Nephron (organoid): ENCODE data around the gene SNRPB.
A peak's percentile ranks its signal among the peaks of the same experiment; 100 is the strongest.

Source experiments
- H3K27ac Mint-ChIP-seq, 3 experiments: 2 replicates each; pipeline ENCODE4 v1.8.0; 2020; ENCODE audit warnings: mixed read lengths in 3 of 3, mild to moderate bottlenecking in 2 of 3, moderate library complexity in 1 of 3
- H3K27me3 Mint-ChIP-seq: 2 replicates; pipeline ENCODE4 v1.8.0; 2021; ENCODE audit warnings: low read depth, mild to moderate bottlenecking, moderate library complexity, mixed read lengths
- H3K36me3 Mint-ChIP-seq: 2 replicates; pipeline ENCODE4 v1.8.0; 2020; ENCODE audit warnings: low read depth, mixed read lengths
- H3K4me1 Mint-ChIP-seq: 2 replicates; pipeline ENCODE4 v1.8.0; 2020; ENCODE audit warnings: mixed read lengths
- H3K4me3 Mint-ChIP-seq, 3 experiments: 2 replicates each; pipeline ENCODE4 v1.8.0; 2020; ENCODE audit warnings: mild to moderate bottlenecking in 3 of 3, mixed read lengths in 3 of 3, moderate library complexity in 2 of 3
- H3K9me3 Mint-ChIP-seq: 2 replicates; pipeline ENCODE4 v1.8.0; 2020; ENCODE audit warnings: mixed read lengths
- CTCF ChIP-seq, 3 experiments: fragments of 200-600 bp; sonication (generic); IDR thresholded peaks; one replicate each; pipeline ENCODE4 v1.5.0; 2021; ENCODE audit warnings: antibody characterized with exemption in 3 of 3; ENCODE audit not compliant: unreplicated experiment in 3 of 3

Gene SNRPB

DNA sequence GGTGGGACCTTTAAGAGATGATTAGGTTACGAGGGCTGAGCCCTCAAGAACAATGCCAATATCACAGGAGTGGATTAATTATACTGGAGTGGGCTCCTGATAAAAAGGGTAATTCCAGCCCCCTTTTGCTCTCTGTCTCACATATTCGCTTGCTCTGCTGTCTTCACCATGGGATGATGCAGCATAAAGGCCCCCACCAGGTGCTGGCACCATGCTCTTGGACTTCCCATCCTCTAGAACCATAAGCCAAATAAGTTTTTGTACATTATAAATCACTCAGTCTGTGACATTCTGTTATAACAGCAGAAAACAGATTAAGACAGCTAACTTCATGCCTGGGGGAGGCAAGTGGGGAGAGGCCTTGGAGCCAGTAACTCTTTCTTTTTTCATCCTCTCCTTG, 9.8 kb upstream of the SNRPB start:
- no peak for TF ChIP-seq CTCF (IDR thresholded peaks at IDR 0.05; ENCODE audit: unreplicated experiment in 3 of 3)
- Mint-ChIP-seq H3K4me1 (peaks cover under 1% of the 10 kb centered on the region), H3K4me3 (no peak overlapping the region), H3K27me3 (no peaks in the 10 kb centered on the region), H3K36me3 (peaks cover 58% of the 10 kb centered on the region), H3K9me3 (no peaks in the 10 kb centered on the region), H3K27ac (no peak overlapping the region)

- H3K27me3 Mint-ChIP-seq, result no peaks in the 10 kb centered on the region
- peaks cover 41% of the 10 kb centered on the region for H3K36me3 Mint-ChIP-seq
- no peak overlapping the region for H3K27ac Mint-ChIP-seq
- no peak for TF ChIP-seq CTCF (IDR thresholded peaks at IDR 0.05; ENCODE audit: unreplicated experiment in 3 of 3)
- no peak overlapping the region for H3K4me3 Mint-ChIP-seq
- H3K9me3 Mint-ChIP-seq, result no peaks in the 10 kb centered on the region
- H3K4me1 Mint-ChIP-seq, result no peaks in the 10 kb centered on the region
These were observed 6.4 kb upstream of the SNRPB start for GRCh38 chr20:2476742-2477615.

DNA sequence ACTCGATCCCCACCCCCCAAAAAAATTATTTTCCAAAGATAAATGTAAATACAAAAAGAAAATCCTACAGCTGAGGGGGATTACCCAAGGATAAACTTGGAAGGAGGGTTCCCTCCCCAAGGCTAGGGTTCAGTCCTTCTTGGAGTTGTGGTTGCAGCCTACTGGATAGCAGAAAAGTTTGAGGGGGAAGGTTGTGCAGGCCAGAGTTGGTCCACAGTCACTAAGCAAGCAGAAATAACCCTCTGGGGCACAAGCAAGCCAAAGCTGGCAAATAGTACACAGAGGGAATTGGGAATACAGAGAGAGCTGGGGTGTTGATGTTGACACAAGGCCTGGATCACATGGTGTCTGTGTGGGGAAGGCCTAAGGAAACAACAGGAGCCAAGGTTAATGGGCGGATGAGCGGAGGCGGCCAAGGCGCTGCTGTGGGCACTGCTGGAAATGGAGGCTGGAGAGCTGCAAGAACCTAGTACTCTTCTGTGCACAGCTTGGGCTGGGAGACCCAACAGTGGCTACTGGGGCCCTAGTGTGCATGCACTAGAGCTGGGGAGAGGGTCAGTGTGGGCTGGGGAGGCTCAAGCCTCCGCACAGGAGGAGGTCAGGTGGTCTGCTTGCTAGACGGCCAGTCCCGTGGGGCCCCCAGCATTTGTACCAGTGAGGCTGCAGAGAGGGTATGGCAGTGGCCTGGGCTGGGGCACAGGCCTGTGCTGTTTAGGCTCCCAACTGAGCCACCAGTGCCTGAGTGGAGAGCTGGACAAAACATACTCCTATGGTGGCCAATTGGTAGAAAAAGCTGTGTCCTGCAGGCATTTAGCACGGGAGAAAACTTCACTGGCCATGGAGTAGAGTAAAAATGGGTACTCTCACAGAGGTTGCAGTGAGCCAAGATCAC, 5.5 kb upstream of the SNRPB start:
- H3K27ac Mint-ChIP-seq, result no peak overlapping the region

DNA sequence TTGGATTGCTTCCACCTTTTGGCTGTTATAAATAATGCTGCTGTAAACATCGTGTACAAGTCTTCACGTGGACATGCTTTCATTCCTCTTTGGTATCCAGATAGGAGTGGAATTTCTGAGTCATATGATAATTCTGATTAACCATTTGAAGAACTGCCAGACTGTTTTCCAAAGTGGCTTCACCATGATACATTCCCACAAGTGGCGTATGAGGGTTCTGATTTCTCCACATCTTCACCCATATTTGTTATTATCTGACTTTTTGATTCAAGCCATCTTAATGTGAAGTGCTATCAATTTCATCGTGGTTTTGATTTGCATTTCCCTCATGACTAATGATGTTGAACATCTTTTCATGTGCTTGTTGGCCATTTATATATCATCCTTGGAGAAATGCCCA, 2.9 kb upstream of the SNRPB start:
- Mint-ChIP-seq H3K36me3 (peaks cover 22% of the 10 kb centered on the region), H3K4me3 (no peak overlapping the region), H3K27ac (no peak overlapping the region), H3K4me1 (peaks cover 21% of the 10 kb centered on the region), H3K27me3 (no peaks in the 10 kb centered on the region), H3K9me3 (no peaks in the 10 kb centered on the region)
- no peak for TF ChIP-seq CTCF (IDR thresholded peaks at IDR 0.05; ENCODE audit: unreplicated experiment in 3 of 3)

More for the DNA sequence above, 5.5 kb upstream of the SNRPB start:
- TF ChIP-seq CTCF (IDR thresholded peaks at IDR 0.05; ENCODE audit: unreplicated experiment in 3 of 3), result no peak
- no peaks in the 10 kb centered on the region for H3K27me3 Mint-ChIP-seq
- peaks cover 33% of the 10 kb centered on the region for H3K36me3 Mint-ChIP-seq
- H3K4me3 Mint-ChIP-seq, result no peak overlapping the region
- peaks cover 1% of the 10 kb centered on the region for H3K4me1 Mint-ChIP-seq
- no peaks in the 10 kb centered on the region for H3K9me3 Mint-ChIP-seq

DNA sequence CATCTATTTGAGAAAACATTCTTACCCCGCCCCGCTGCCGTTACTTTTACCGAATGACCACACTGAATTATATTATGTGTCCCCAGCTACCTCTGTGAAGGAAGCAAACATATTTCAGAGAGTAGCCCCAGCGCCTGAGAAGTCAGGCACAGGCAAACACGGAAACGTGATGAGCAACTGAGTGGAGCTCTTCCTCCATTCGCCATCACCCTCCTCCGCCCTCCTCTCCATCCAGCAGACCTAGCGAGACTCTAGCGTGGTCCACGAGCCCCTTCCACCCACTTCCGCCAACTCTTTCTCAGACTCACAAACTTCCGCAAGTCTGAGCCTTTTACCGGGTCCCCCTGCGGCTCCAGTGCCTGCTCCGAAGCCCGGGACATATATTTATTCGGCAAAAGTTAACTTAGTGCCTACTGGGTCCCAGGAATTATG, 582 bp downstream of the SNRPB start:
- peak overlapping the region; percentile 99 to 100 (median 99) for H3K4me3 Mint-ChIP-seq
- H3K36me3 Mint-ChIP-seq, result peaks cover 48% of the 10 kb centered on the region
- no peak for TF ChIP-seq CTCF (IDR thresholded peaks at IDR 0.05; ENCODE audit: unreplicated experiment in 3 of 3)
- peaks cover 35% of the 10 kb centered on the region for H3K4me1 Mint-ChIP-seq
- H3K27ac Mint-ChIP-seq, result peak overlapping the region; percentile 99 to 100 (median 99)
- H3K27me3 Mint-ChIP-seq, result no peaks in the 10 kb centered on the region
- no peaks in the 10 kb centered on the region for H3K9me3 Mint-ChIP-seq
